ENCODE results near the gene PSME2. TPM values are rescaled to one million over a fixed set of nuclear protein-coding genes. Genes with fewer than 3 reads are reported as not detected.

The PSME2 gene
- total RNA-seq, 2 experiments from 2014 or later = 188 to 290 TPM

- Histone ChIP-seq H3K36me3 (ENCODE audit: insufficient read depth, low read length) (0 out of 2 replicates have a peak, but pooled peaks cover 1% of the 10 kb centered on the region), H3K4me3 (ENCODE audit: low read depth, low read length, poor library complexity, severe bottlenecking) (no peak within 1 kb of the TSS), H3K9me3 (ENCODE audit: low read length) (no peaks in the 10 kb centered on the region), H2AFZ (ENCODE audit: low read length) (no peak within 1 kb of the TSS), H3K27ac (ENCODE audit: low read depth, low read length, poor library complexity, severe bottlenecking) (no peak within 1 kb of the TSS), H3K79me2 (ENCODE audit: insufficient read depth, low read depth, low read length) (no peaks in the 10 kb centered on the region), H3K4me1 (ENCODE audit: insufficient read depth, low read length, poor library complexity, severe bottlenecking) (no peaks in the 10 kb centered on the region), H3K4me2 (ENCODE audit: low read length) (no peak within 1 kb of the TSS), H4K20me1 (ENCODE audit: insufficient read depth, low read length) (no peaks in the 10 kb centered on the region), H3K9me2 (ENCODE audit: insufficient read depth, low read length) (no peaks in the 10 kb centered on the region)
- DNase-seq (ENCODE audit: low spot score) = no peak
- CTCF ChIA-PET (ENCODE audit: unreplicated experiment) = no interaction called here
- TF ChIP-seq EZH2phosphoT487 (IDR thresholded peaks at IDR 0.05; ENCODE audit: borderline replicate concordance, low read depth, low read length) = no peak
- TF ChIP-seq, protein P1, sequence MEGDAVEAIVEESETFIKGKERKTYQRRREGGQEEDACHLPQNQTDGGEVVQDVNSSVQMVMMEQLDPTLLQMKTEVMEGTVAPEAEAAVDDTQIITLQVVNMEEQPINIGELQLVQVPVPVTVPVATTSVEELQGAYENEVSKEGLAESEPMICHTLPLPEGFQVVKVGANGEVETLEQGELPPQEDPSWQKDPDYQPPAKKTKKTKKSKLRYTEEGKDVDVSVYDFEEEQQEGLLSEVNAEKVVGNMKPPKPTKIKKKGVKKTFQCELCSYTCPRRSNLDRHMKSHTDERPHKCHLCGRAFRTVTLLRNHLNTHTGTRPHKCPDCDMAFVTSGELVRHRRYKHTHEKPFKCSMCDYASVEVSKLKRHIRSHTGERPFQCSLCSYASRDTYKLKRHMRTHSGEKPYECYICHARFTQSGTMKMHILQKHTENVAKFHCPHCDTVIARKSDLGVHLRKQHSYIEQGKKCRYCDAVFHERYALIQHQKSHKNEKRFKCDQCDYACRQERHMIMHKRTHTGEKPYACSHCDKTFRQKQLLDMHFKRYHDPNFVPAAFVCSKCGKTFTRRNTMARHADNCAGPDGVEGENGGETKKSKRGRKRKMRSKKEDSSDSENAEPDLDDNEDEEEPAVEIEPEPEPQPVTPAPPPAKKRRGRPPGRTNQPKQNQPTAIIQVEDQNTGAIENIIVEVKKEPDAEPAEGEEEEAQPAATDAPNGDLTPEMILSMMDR (conservative IDR thresholded peaks at IDR 0.05; ENCODE audit: low read length) = no peak
- POLR2A ChIA-PET = no interaction called here
- BruUV-seq (replicated peaks) = no TSS peak
- intact Hi-C loops (cut with micrococcal nuclease; ENCODE audit: unreplicated experiment) = no loop called here
Measured at GRCh38 chr14:24171422-24172260, 25.2 kb upstream of the PSME2 start, which contains the start of gene REC8. TSS of gene REC8 (plus strand) at chr14:24172080. CDS start at chr14:24172553, 473 bp downstream.

DNA sequence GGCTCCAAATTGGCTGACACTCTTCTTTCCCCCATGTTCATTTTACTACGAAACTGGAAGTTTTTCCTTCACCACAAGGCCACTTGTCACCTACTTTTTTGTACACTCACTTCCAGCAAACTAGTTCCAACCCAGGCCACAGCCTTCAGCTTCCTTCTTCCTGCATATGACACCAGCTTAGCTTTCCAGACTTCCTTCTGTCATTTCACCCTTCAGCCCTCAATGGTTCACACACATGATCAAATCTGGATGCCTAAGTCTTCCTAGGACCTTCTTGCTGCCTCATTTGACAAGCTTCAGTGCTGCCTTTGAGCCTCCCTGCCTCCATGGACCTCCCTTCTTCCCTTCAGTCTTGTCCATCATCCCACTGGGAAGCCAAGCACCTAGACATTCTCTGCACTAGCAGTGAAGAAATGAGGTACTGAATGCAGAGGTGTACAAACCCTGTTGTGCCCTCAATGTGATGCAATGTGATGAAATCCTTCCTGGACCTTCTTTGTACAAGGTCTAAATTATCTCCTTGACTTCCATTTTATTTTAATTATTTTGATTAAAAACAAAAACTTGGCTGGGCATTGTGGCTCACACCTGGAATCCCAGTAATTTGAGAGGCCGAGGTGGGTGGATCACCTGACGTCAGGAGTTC, 21.2 kb upstream of the PSME2 start:
- ChIA-PET CTCF (ENCODE audit: unreplicated experiment) (no interaction called here), POLR2A (interaction anchor here (0.7 to 0.8 kb wide), 2 partner anchors 10 to 1238 kb away, joined by 3 to 4 read pairs; partner anchors contain the start of gene PRMT5)
- no peaks in the 10 kb centered on the region for H3K4me1 ChIP-seq (ENCODE audit: insufficient read depth, low read length, poor library complexity, severe bottlenecking)
- H3K9me3 ChIP-seq (ENCODE audit: low read length) = no peaks in the 10 kb centered on the region
- no peaks in the 10 kb centered on the region for H3K79me2 ChIP-seq (ENCODE audit: insufficient read depth, low read depth, low read length)
- H3K27ac ChIP-seq (ENCODE audit: low read depth, low read length, poor library complexity, severe bottlenecking) = no peak overlapping the region
- TF ChIP-seq, protein P1 (conservative IDR thresholded peaks at IDR 0.05; ENCODE audit: low read length) = no peak
- TF ChIP-seq EZH2phosphoT487 (IDR thresholded peaks at IDR 0.05; ENCODE audit: borderline replicate concordance, low read depth, low read length) = no peak
- intact Hi-C loops (cut with micrococcal nuclease; ENCODE audit: unreplicated experiment) = no loop called here
- H3K4me3 ChIP-seq (ENCODE audit: low read depth, low read length, poor library complexity, severe bottlenecking) = no peak overlapping the region
- no peak overlapping the region for H3K4me2 ChIP-seq (ENCODE audit: low read length)
- H4K20me1 ChIP-seq (ENCODE audit: insufficient read depth, low read length) = no peaks in the 10 kb centered on the region
- peaks cover 36% of the 10 kb centered on the region for H3K36me3 ChIP-seq (ENCODE audit: insufficient read depth, low read length)
- no peak for DNase-seq (ENCODE audit: low spot score)
- no TSS peak for BruUV-seq (replicated peaks)
- H2AFZ ChIP-seq (ENCODE audit: low read length) = no peak overlapping the region
- H3K9me2 ChIP-seq (ENCODE audit: insufficient read depth, low read length) = no peaks in the 10 kb centered on the region
